SKM-1 (cell line): Measurements from ENCODE around the gene DNAH10.
"Not testable (repeated sequence)": the region's sequence is repeated elsewhere in the genome, so short reads cannot be mapped to it uniquely, and the experiment has no call there.

Experiments
- DNase-seq: peaks from one replicate; lab custom pipeline; 2025; ENCODE audit not compliant: unreplicated experiment; lab: John Stamatoyannopoulos, UW

DNAH10 gene

DNA sequence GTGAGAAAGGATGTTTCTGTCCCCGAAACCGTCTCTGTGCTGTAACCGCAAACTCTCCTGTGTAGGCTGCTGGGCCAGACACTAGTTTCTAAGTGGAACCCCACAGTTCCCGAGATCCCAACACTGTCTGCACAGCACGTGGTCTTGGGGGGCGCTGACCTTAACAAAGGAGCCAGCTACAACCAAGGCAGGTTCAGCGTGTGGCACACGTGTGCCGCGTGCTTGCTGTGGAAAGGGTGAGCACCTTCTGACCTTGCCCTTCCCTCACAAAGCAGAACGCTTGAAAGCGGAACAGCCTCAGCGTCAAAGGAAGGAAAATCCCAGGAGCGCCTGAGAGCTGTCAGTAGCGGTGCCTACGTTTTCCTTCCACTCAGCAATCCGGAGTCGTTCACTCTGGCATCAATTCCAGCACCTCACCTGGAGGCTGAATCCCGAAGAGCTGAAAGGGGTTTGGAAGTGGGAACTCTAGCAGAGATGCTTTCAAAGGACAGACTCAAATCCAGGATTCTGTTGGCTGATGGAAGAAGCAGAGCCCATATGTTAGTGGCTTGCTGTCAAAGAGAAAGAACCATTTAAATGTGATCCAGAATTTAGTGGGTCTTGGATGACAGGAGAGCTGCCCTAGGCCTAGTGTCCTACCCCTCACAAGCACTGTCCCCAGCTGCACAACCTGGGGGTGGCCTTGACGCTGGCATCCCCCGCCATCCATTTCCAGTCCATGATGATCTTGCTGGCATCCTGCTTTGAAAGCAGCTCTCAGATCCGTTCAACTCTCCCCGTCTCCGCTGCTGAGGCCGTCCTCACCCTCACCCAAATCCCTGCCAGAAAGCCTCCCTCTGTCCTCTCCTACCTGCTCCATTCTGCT lies 183.4 kb downstream of the DNAH10 start:
- DNase-seq: no peak

DNA sequence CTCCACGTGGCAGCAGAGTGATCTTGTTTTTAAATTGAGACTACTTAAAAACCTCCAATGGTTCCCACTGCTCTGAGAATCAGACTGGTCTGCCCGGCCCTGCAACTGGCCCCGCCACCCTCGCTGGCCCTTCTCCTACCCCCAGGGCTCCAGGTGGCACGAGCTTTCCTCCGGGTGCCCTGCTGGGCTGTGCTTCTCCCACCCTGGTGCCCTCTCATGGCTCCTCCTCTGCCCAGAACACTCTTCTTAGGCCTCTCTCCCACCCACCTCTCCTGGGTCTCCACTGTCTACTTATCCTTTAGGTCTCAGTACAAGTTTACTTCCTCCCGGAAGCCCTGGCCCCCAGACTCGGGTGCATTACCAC lies 184.0 kb downstream of the DNAH10 start:
- DNase-seq: no peak

DNA sequence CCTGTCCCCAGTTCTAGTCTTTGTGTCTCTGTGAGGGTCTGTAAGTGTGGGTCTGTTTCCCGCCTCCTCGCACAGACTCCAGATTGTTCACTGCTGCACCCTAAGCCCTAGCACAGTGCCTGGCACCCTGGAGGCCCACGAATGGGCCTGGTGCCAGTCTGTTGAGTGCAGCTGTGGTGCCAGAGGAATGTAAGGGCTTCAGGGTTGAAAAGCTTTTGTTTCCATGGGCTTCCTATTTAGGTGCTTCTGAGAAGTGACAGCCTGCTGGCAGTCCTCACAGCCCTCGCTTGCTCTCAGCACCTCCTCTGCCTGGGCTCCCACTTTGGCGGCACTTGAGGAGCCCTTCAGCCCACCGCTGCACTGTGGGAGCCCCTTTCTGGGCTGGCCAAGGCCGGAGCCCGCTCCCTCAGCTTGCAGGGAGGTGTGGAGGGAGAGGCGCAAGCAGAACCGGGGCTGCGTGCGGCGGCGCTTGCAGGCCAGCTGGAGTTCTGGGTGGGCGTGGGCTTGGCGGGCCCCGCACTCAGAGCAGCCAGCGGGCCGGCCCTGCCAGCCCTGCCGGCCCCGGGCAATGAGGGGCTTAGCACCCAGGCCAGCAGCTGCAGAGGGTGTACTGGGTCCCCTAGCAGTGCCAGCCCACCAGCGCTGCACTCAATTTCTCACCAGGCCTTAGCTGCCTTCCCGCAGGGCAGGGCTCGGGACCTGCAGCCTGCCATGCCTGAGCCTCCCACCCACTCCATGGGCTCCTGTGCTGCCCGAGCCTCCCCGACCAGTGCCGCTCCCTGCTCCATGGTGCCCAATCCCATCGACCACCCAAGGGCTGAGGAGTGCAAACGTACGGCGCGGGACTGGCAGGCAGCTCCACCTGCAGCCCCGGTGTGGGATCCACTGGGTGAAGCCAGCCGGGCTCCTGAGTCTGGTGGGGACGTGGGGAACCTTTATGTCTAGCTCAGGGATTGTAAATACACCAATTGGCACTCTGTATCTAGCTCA lies 184.7 kb downstream of the DNAH10 start:
- DNase-seq: not testable (repeated sequence)

DNA sequence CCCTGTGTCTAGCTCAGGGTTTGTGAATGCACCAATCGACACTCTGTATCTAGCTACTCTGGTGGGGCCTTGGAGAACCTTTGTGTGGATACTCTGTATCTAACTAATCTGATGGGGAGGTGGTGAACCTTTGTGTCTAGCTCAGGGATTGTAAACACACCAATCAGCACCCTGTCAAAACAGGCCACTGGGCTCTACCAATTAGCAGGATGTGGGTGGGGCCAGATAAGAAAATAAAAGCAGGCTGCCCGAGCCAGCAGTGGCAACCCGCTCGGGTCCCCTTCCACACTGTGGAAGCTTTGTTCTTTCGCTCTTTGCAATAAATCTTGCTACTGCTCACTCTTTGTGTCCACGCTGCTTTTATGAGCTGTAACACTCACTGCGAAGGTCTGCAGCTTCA lies 185.4 kb downstream of the DNAH10 start:
- DNase-seq: not testable (repeated sequence)

DNA sequence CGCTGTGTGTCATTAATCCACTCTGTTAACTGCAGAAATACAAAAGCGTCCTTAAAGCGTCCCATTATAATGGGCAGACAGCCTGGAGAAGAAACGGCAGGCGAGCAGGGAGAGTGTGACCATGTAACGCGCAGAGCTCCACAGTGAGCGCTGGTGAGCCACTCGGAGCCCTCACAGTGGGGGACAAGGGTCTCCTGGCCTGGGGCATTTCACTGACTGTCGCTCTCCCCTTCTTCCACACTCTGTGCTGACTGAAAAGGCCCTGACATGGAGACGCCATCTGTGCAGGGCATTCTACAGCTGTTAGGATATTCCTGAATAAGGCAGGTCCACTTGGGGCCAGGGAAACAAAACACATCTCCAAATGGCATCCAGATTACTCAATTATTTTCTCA lies 186.3 kb downstream of the DNAH10 start:
- no peak for DNase-seq

DNA sequence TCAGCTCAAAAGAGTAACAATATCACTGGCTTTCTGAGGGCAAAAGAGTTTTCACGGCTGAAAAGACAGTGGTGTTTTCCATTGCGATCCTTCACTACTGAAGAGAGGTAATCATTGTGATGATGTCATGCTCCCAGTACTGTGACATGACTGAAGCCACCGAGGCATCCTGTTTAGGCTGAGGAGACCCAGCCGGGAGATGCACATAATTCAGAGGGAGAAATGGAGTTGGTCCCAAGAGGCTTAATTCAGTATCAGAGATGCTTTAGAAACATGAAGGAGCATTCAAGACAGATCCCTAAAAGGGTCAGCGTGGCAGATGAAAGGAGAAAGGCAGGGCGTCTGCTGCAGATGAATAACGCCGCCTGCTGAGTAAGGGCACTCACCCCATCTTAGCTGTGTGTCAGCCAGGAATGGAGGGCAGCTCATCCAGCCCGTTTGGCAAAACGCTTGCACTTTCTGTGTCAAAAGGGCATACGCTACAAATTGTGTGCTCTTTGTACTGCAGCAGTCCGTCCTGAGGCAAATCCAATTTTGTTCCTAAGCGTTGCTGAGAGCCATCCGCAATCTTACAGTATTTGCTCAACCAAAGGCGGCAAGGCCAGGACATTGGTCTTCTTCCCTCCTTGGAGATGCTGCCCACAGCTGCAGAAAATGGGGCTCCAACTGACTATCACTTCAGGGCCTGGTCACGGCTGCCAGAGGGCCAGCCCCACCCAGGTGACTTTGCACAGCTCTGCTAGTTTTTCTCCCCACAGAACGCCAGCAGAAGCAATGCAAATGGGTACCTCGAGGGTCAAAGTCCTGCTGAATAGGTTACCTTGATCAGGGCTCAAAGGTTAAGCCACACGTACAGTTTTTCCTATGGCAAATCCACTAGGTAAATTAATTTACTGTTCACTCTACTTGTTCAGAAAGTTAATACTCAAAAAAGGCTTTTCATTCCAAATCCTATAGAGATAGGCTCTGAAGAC lies 187.0 kb downstream of the DNAH10 start:
- DNase-seq: no peak

DNA sequence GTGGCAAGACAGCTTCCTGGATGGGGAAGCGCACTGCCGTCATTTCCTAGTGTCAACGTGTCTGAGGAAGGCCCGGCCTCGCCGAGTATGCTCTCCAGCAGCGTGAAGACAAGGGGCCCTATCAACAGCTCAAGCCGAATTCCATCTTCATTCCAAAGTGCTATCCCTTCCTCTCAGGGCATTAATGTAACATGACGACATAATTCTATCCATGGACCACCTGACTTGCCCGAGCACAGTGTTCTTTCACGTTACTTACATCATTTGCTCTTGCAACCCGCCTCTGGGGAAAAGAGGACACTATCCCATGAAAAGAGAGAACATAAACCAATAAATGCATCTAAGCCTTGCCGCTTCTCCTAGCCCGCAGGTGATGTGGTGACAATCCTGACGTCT lies 187.7 kb downstream of the DNAH10 start:
- no peak for DNase-seq

DNA sequence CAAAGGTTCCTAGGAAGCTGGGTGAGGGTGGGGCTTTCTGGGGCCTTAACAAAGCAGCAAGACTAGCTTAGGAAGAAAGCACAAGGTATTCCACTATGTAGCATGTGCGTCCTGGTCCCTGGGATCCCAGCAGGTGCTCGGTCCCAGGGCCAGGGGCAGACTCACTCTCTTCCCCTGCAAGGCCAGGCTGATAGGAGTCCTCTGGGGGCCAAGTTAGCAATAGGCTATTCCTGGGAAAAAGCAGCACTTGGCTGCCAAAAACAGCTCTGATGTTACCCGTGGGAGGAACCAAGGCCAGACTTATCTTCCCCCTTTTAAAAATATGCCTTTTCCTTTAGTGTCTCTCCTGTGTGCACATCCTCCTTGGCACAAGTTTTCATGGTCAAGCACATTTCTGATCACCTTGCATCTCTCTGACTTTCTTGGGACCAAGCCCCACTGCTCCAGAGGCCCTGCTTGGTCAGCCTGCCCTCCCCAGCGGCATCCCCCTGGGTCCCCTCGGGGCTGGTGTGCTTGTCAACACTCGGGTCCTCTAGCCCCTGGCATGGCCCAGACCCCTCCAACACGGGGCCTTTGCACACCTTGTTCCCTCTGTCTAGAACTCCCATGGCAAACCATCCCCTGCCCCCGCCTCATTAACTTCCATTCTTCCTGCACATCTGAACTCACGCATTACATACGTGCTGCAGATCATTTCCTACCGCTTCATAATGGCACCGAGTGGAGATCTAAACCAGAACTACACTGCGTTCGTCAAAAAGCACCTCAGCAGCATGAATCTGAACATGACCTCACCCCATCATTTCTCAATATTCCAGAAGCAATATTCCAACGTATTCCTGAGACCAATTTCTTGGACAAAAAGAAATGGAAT lies 188.6 kb downstream of the DNAH10 start:
- no peak for DNase-seq

DNA sequence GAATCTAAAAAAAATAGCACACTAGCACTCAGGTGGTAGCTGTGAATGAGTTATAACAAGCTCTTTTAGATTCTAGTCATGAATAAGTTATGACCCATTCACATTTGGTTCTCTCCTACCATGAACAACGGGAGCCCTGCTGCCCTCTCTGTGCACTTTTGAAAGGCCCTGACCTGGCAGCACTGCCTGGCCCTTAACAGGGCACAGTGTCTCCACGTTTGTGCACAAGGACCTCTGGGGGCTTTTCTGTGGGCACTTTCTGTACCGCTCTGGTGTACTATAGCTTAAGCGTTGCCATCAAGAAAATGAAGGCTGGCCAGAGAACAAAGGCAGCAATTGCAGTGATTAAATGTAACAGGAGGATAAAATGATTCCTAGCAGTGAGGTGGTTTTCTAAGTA lies 189.4 kb downstream of the DNAH10 start:
- no peak for DNase-seq

DNA sequence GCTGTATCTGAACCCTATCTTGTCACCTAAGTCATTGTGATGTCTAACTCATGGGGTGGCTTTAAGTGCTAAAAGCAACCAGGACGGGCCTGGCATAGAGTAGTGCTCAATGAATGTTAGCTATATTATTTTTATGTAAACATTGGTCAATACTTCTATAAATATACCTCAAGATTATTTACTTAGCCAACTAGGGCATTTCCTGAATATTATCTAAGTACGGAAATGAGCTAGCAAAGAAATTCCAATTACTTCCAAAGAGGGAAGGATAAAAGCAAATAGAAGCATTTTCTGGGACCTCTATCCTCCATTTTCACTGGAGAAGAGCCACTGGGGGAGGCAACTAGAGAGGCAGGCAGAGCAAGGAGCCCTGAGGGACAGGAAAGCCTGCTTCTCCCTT lies 189.9 kb downstream of the DNAH10 start:
- DNase-seq: no peak

DNA sequence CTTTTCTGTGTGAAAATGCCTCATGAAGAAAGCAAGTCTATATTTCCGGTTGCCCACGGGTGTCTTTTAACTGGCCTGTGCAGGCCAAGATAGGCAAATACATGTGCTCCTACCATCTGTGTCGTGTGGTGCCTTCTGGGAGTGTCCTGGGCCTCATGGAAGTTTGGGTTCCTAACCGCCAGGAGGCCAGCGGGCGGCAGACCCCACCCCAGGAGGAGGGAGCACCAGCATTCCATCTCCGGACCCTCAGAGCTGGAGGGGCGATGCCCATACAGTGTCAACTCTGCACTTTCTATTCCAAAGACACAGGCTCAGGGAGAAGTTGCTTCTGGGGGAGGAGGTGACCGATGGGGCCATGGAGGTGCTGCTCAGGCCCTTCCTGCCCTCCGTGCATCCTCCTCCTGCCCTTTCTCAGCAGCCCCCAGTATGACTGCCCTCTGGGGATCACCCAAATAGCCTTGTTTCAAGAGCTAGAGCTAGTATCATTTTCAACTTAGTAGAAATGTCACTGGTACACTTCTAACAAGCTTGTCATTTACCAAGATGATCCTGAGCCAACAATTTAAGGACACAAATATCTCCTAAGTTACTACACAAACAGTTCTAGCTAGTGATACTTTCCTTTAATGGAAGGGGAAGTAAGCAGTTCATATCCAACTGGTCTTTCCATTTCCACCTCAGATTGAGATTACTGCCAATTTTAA lies 192.7 kb downstream of the DNAH10 start:
- no peak for DNase-seq

DNA sequence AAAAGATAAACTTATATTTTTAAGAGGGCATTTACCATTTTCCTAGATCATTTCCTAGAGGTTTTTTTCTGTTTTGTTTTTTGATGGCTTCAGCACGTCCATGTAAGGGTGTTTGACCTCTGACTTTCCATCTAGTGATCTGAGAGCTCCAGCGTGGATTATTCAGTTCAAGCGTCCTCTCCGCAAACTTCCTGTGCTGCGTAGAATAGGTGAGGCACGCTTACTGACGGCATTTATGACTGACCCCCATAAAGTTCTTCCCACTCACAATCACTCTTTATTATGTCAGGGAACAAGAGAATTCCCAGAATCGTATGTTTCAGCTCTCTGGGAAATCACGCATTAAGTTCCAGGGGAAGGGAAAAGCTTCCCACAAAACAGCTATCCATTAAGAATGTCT lies 194.1 kb downstream of the DNAH10 start:
- DNase-seq: no peak

DNA sequence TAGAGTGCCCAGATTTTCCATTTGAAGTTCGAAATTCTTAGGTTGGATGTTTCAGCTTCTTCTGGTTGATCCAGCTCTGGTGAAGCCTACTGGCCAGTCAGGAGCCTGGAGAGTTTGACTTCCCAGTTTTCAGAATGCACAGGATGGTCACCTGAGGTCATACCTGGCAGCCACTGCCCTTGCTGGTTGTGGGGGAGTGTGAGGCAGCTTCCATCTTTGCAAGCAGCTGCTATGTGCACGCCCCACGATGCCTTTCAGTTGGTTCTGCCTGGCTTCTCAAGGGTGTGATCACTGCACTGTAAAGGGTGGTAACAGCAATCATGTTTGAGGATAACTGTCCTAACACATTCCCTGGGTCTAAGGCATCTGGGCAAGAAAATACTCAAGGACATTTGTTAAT lies 195.1 kb downstream of the DNAH10 start:
- no peak for DNase-seq

DNA sequence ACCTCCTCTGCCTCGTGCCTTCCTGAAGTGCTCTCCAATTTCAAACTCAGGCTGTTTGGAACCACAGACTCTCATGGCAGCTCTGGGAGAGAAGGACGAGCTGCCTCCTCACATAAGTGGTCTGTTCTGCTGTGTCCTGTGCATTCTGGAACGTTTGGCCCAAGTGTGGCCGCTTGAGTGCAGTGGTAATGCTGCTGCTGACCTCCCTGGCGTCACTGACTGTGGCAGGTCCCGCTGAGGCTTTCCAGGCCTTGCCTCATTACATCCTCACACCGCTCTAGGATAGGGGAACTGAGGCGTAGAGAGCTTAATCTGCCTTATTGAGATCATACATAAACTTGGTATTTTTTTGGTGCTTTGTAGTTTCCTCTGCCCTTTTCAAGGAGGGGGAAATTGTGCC lies 196.4 kb downstream of the DNAH10 start:
- DNase-seq: no peak

DNA sequence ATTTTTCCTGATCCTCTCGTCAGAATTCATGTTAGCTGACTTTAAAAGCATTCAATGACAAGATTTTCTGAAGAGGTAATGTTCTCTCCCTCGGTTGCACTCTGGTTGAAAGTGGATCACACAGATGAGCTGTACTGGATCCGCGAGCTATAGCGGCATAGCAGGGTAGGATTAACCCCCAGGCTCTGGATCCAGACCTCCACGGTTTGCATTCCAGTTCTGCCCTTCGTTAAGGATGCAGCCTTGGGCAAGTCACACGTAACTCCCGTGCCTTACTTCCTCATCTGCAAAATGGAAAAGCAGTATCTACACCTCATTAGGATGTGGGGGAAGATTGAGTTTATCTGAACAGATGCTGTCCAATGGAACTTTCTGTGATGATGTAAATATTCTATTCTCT lies 196.8 kb downstream of the DNAH10 start:
- no peak for DNase-seq

DNA sequence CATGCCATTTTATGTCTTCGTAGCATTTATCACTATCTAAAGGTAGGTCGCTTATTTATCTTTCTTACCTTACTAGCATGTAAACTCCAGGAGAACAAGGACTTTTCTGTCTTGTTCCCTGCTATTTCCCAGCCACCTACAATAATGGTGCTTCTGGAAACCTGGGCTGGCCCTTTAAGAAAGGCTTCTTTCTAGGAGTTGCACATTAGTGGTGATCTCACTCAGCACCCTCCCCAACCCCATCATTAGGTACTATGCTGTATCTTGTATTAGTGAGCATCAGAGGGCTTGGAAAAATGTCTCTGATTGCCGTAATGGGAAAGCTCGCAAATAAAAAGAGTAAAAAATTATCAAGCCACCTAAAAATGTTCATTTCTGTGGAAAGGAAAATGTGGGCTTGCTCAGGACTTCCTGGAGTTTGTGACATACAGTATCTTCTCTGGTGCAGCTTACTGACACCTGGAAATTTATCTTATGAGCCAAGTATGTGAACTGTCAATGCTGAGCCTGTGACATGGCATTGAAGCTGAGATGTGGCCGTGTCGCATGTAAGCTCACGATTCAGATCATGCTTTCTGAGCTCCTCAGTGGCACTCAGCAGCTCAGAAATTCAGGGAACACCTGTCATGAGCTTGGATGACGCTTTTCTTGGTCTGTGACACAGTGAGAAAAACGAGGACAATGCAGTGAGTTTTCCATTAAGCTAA lies 198.1 kb downstream of the DNAH10 start:
- DNase-seq: no peak

DNA sequence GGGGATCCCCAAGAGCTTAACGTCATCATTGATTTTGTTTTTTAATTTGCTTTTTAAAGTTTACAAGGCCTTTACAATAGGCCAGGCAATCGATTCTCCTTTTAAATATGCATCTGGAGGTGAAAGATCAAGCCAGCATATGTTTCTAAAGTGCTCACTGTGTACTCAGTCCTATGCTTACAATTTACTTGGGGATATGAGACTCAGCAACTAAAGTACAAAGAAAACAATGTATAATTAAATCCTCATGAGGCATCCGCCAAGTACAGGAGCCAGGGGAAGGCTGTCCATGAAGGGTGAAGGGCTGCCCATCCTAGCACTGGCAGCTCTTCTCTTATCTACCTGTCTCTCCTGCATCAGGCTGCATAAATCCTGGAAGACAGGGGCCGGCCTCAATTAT lies 198.8 kb downstream of the DNAH10 start:
- no peak for DNase-seq

DNA sequence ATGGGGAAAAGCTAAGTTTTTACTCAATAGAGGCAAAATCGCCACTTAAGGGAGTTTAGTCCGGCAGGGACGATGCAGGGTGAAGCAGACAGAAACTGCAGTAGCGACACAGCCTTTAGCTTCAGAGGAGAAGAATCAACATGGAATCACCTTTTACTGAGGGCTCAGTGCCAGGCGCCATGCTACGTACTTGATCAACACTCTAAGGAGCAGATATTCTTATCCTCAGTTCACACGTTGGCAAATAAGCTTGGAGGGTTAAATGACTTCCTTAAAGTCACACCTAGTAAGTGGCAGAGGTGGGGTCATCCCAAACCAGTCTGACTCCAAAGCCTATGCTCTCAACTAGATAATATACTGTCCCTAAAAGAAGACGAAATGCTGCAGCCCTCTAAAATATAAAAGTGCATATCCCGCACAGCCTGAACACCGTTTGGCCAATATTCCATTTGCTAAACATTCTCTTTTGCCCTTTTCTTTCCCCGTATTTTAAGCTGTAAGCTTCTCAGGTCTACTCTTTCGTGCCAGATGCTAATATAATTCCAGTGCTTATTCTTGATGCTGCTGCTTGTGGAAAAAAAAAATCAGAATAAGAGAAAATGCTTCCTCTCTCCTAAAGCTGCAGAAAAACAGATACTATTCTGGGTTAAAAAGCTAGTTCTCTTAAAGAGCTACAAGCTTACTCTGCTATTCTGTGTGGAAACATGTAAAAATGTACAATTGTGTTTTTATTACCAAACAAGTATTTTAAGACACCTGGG lies 199.7 kb downstream of the DNAH10 start:
- no peak for DNase-seq
